SK-N-SH (cell line): ENCODE results near the gene DMD. TPM values are rescaled to one million over a fixed set of nuclear protein-coding genes. Genes with fewer than 3 reads are reported as not detected.

Experiments
- CTCF ChIA-PET: fragments of 300-600, 350-600 bp; formaldehyde crosslinking; extraction: SDS; loops from one replicate; lab custom pipeline; 2021; lab: Yijun Ruan, JAX
- POLR2A ChIA-PET: fragments of 350-600 bp; sonication (Branson Sonifier 250); formaldehyde crosslinking; extraction: SDS; loops from one replicate; lab custom pipeline; 2020; ENCODE audit warnings: antibody characterized with exemption, inconsistent platforms; lab: Yijun Ruan, JAX
- DNase-seq: peaks from one replicate; pipeline ENCODE4 v3.0.0; 2012
- H2AFZ ChIP-seq: fragments of 200-600 bp; sonication (generic); 2 replicates; pipeline ENCODE4 v1.8.1; 2016; ENCODE audit warnings: antibody characterized with exemption, mild to moderate bottlenecking, low read depth
- H3F3A ChIP-seq: fragments of 200-600 bp; sonication (generic); replicated peaks from 2 replicates; pipeline ENCODE3; 2016; ENCODE audit warnings: antibody characterized with exemption, mild to moderate bottlenecking; ENCODE audit not compliant: insufficient read depth
- H3K27ac ChIP-seq, 2 experiments: fragments of 200-500 bp in 1 of 2; fragments of 200-600 bp in 1 of 2; sonication (Bioruptor generic) in 1 of 2; sonication (generic), shearing (Covaris generic) in 1 of 2; 2 replicates each; pipeline versions ENCODE4 v1.5.1 to v1.6.1; 2014 to 2016; ENCODE audit warnings: low read depth in 2 of 2, inconsistent platforms in 1 of 2, low read length in 1 of 2, mild to moderate bottlenecking in 1 of 2, mixed read lengths in 1 of 2
- H3K27me3 ChIP-seq: fragments of 200-600 bp; sonication (generic), shearing (Covaris generic); 2 replicates; pipeline ENCODE4 v1.6.1; 2016; ENCODE audit warnings: mixed run types; ENCODE audit not compliant: insufficient read depth
- H3K36me3 ChIP-seq, 2 experiments: fragments of 200-500 bp in 1 of 2; fragments of 200-600 bp in 1 of 2; sonication (Bioruptor generic) in 1 of 2; sonication (generic) in 1 of 2; replicated peaks in 1 of 2; 2 replicates each; pipeline versions ENCODE3 to v1.5.1; 2014 to 2016; ENCODE audit warnings: low read length in 1 of 2, mild to moderate bottlenecking in 1 of 2; ENCODE audit not compliant: insufficient read depth in 2 of 2, control insufficient read depth in 1 of 2
- H3K4me1 ChIP-seq, 2 experiments: fragments of 200-500 bp in 1 of 2; fragments of 200-600 bp in 1 of 2; sonication (Bioruptor generic) in 1 of 2; sonication (generic), shearing (Covaris generic) in 1 of 2; 2 replicates each; pipeline versions ENCODE4 v1.5.1 to v1.6.1; 2014 to 2016; ENCODE audit warnings: low read depth in 1 of 2, low read length in 1 of 2, mixed run types in 1 of 2; ENCODE audit not compliant: insufficient read depth in 2 of 2, control insufficient read depth in 1 of 2
- H3K4me2 ChIP-seq: fragments of 200-600 bp; sonication (generic), shearing (Covaris generic); 2 replicates; pipeline ENCODE4 v1.6.1; 2017; ENCODE audit warnings: mixed run types
- H3K4me3 ChIP-seq, 2 experiments: fragments of 200-500 bp in 1 of 2; fragments of 200-600 bp in 1 of 2; sonication (Bioruptor generic) in 1 of 2; sonication (generic), shearing (Covaris generic) in 1 of 2; 2 replicates each; pipeline versions ENCODE4 v1.5.1 to v1.8.1; 2014 to 2016; ENCODE audit warnings: low read depth in 2 of 2, inconsistent platforms in 1 of 2, low read length in 1 of 2, mild to moderate bottlenecking in 1 of 2, mixed read lengths in 1 of 2, moderate library complexity in 1 of 2
- H3K79me2 ChIP-seq: fragments of 200-600 bp; sonication (generic); 2 replicates; pipeline ENCODE4 v1.8.1; 2017; ENCODE audit warnings: mild to moderate bottlenecking; ENCODE audit not compliant: insufficient read depth
- H3K9ac ChIP-seq: fragments of 200-600 bp; sonication (generic); 2 replicates; pipeline ENCODE4 v1.6.1; 2017; ENCODE audit warnings: mixed run types
- H3K9me2 ChIP-seq: fragments of 200-600 bp; sonication (generic); 2 replicates; pipeline ENCODE4 v1.6.1; 2017; ENCODE audit warnings: mixed run types
- H3K9me3 ChIP-seq: fragments of 200-600 bp; sonication (generic); 2 replicates; pipeline ENCODE4 v1.6.1; 2017; ENCODE audit warnings: mixed run types, mild to moderate bottlenecking, moderate library complexity
- H4K20me1 ChIP-seq: fragments of 200-600 bp; sonication (generic); 2 replicates; pipeline ENCODE4 v1.6.1; 2017; ENCODE audit warnings: mild to moderate bottlenecking, mixed run types; ENCODE audit not compliant: insufficient read depth
- CHD2 ChIP-seq: fragments of 150-350 bp; IDR thresholded peaks from 2 replicates; pipeline ENCODE4 v1.6.1; 2018; ENCODE audit warnings: low read length; ENCODE audit not compliant: partially characterized antibody
- ELF1 ChIP-seq: IDR thresholded peaks from 2 replicates; pipeline ENCODE4 v1.4.0; 2012
- EP300 ChIP-seq, 2 experiments: IDR thresholded peaks; 2 replicates each; pipeline versions ENCODE4 v1.4.0 to v1.6.1; 2012; ENCODE audit warnings: borderline replicate concordance in 1 of 2, low read depth in 1 of 2, low read length in 1 of 2
- EZH2phosphoT487 ChIP-seq: fragments of 200-600 bp; sonication (generic); IDR thresholded peaks from 2 replicates; pipeline ENCODE4 v1.6.1; 2017; ENCODE audit warnings: low read depth, mixed run types, mild to moderate bottlenecking, antibody characterized with exemption, moderate library complexity, borderline replicate concordance
- FOXM1 ChIP-seq: IDR thresholded peaks from 2 replicates; pipeline ENCODE4 v1.4.0; 2012; ENCODE audit warnings: low read depth, mild to moderate bottlenecking
- GABPA ChIP-seq: IDR thresholded peaks from 2 replicates; pipeline ENCODE4 v1.4.0; 2012; ENCODE audit warnings: low read depth, mild to moderate bottlenecking
- GATA2 ChIP-seq: sonication (generic); formaldehyde crosslinking; IDR thresholded peaks from 2 replicates; pipeline ENCODE4 v1.5.0; 2020; ENCODE audit warnings: mild to moderate bottlenecking, missing genetic modification reagents
- MAX ChIP-seq: IDR thresholded peaks from 2 replicates; pipeline ENCODE4 v1.4.0; 2012; ENCODE audit warnings: low read depth
- NFIC ChIP-seq: IDR thresholded peaks from 2 replicates; pipeline ENCODE4 v1.4.0; 2012; ENCODE audit warnings: borderline replicate concordance
- NRF1 ChIP-seq: IDR thresholded peaks from 2 replicates; pipeline ENCODE4 v1.6.1; 2012; ENCODE audit warnings: low read depth, mild to moderate bottlenecking, low read length
- RAD21 ChIP-seq: IDR thresholded peaks from 2 replicates; pipeline ENCODE4 v1.6.1; 2012; ENCODE audit warnings: mild to moderate bottlenecking, low read length
- RCOR1 ChIP-seq: fragments of 150-350 bp; IDR thresholded peaks from 2 replicates; pipeline ENCODE4 v1.6.1; 2017; ENCODE audit warnings: antibody characterized with exemption, low read length
- REST ChIP-seq: IDR thresholded peaks from 2 replicates; pipeline ENCODE4 v1.6.1; 2012; ENCODE audit warnings: mild to moderate bottlenecking, low read depth, low read length, moderate library complexity
- SIN3A ChIP-seq: IDR thresholded peaks from 2 replicates; pipeline ENCODE4 v1.6.1; 2012; ENCODE audit warnings: low read depth, mild to moderate bottlenecking, low read length, moderate library complexity, borderline replicate concordance
- SMC3 ChIP-seq: IDR thresholded peaks from 2 replicates; pipeline ENCODE4 v1.6.1; 2012; ENCODE audit warnings: low read depth, low read length, improper control_type of control experiment
- TAF1 ChIP-seq: IDR thresholded peaks from 2 replicates; pipeline ENCODE4 v1.6.1; 2012; ENCODE audit warnings: low read depth, mild to moderate bottlenecking, low read length, moderate library complexity, borderline replicate concordance
- TCF12 ChIP-seq: IDR thresholded peaks from 2 replicates; pipeline ENCODE4 v1.4.0; 2012
- TEAD4 ChIP-seq: IDR thresholded peaks from 2 replicates; pipeline ENCODE4 v1.4.0; 2012; ENCODE audit warnings: mild to moderate bottlenecking, borderline replicate concordance; ENCODE audit not compliant: insufficient read depth
- WGBS: methylation state at CpG from one replicate; pipeline ENCODE4 v1.1.6; 2017; ENCODE audit warnings: low lambda C conversion rate; 5-methylcytosine and 5-hydroxymethylcytosine counted together
- polyA plus RNA-seq, 3 experiments: library from polyadenylated mRNA; depleted of rRNA; stranded (reverse); fragments of >200 nt; gene quantifications; 2 replicates each; pipeline ENCODE4 v1.2.3, GENCODE V29; 2012
- TF ChIP-seq, protein P1 (sequence below): fragments of 200-600 bp; sonication (generic); IDR thresholded peaks from 2 replicates; pipeline ENCODE4 v1.6.1; 2017; ENCODE audit warnings: antibody characterized with exemption, mild to moderate bottlenecking, moderate library complexity
- TF ChIP-seq, protein P2 (sequence below): IDR thresholded peaks from 2 replicates; pipeline ENCODE4; 2012

Gene DMD
- polyA plus RNA-seq, 1 of the 3 experiments (the other 2 are of a cell fraction), result 3.9 TPM

DNA sequence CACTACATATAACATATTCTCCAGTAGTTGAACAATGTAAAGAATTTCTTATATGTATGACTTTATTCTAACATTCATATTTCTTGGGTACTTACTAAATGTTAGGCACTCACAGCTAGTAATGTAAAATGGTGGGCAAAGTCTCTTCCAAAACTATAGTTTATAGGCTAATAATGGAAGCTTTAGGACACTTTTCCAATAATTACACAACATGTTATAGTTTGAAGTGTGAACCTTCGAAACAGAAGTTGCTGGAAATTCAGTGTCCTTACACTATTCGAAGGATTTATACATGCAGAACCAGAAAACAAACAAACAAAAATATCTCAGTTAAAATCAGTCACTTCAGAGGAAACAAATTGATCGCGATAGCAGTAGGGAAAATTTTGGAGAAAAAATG lies 212.6 kb downstream of the DMD start:
- Histone ChIP-seq H4K20me1 (no peaks in the 10 kb centered on the region), H3K9ac (no peak overlapping the region), H3K4me2 (no peak overlapping the region)
- no peak for TF ChIP-seq RAD21
- TF ChIP-seq MAX, result no peak
- TF ChIP-seq SIN3A, result no peak
- TF ChIP-seq EZH2phosphoT487, result no peak
- no peak for TF ChIP-seq SMC3
- no peak for TF ChIP-seq NRF1
- no peak for TF ChIP-seq NFIC
- TF ChIP-seq, protein P1, sequence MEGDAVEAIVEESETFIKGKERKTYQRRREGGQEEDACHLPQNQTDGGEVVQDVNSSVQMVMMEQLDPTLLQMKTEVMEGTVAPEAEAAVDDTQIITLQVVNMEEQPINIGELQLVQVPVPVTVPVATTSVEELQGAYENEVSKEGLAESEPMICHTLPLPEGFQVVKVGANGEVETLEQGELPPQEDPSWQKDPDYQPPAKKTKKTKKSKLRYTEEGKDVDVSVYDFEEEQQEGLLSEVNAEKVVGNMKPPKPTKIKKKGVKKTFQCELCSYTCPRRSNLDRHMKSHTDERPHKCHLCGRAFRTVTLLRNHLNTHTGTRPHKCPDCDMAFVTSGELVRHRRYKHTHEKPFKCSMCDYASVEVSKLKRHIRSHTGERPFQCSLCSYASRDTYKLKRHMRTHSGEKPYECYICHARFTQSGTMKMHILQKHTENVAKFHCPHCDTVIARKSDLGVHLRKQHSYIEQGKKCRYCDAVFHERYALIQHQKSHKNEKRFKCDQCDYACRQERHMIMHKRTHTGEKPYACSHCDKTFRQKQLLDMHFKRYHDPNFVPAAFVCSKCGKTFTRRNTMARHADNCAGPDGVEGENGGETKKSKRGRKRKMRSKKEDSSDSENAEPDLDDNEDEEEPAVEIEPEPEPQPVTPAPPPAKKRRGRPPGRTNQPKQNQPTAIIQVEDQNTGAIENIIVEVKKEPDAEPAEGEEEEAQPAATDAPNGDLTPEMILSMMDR, result no peak
- no peak for TF ChIP-seq CHD2
- TF ChIP-seq TCF12, result no peak
- no peak for TF ChIP-seq EP300 (IDR thresholded peaks at IDR 0.05; ENCODE audit: borderline replicate concordance in 1 of 2, low read depth in 1 of 2, low read length in 1 of 2)
- TF ChIP-seq, all 33 proteins: peak for 0
- Histone ChIP-seq H3K27me3 (no peaks in the 10 kb centered on the region), H3K9me3 (no peaks in the 10 kb centered on the region), H3K27ac (no peak overlapping the region), H3K9me2 (no peaks in the 10 kb centered on the region), H2AFZ (no peak overlapping the region), H3K4me3 (no peak overlapping the region), H3K79me2 (no peaks in the 10 kb centered on the region), H3K4me1 (no peaks in the 10 kb centered on the region), H3F3A (no peaks in the 10 kb centered on the region), H3K36me3 (no peaks in the 10 kb centered on the region)
- ChIA-PET POLR2A (no interaction called here), CTCF (interaction anchor here (0.6 to 1.3 kb wide), 2 partner anchors 338 to 427 kb away, joined by 3 read pairs; no protein-coding TSS in a partner anchor)
- WGBS, result 30% methylated on average over 4 of the region's 4 CpGs
- no peak for DNase-seq

DNA sequence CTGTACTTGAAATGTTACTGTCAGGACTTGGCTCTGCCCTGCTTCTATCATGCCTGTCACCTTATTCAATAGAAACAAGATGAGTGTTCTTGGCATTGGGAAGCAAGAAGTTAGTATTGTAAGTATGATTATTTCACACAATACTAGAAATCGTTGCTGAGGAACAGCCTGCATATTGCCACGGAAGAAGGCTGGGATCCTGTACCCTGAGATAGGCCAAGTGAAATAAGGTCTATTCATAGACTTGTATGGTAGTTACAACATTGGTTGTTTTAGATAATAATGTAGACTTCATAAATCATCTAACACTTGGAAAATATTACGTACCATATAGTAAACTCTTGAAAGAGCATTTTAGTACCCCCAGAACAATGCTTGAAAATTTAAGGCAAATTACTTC lies 215.9 kb downstream of the DMD start:
- no peaks in the 10 kb centered on the region for H3K4me1 ChIP-seq
- POLR2A ChIA-PET, result no interaction called here
- WGBS, result 15% methylated on average over 3 of the region's 3 CpGs
- no peak overlapping the region for H3K27ac ChIP-seq
- no peak overlapping the region for H3K9ac ChIP-seq
- no peak for DNase-seq
- H2AFZ ChIP-seq, result no peak overlapping the region
- H3K79me2 ChIP-seq, result no peaks in the 10 kb centered on the region
- no peak overlapping the region for H3K4me3 ChIP-seq
- H3F3A ChIP-seq, result no peaks in the 10 kb centered on the region
- H3K36me3 ChIP-seq, result no peaks in the 10 kb centered on the region
- no peaks in the 10 kb centered on the region for H3K9me2 ChIP-seq
- TF ChIP-seq RCOR1 (no peak), TEAD4 (no peak), EP300 (IDR thresholded peaks at IDR 0.05; ENCODE audit: borderline replicate concordance in 1 of 2, low read depth in 1 of 2, low read length in 1 of 2) (no peak), EZH2phosphoT487 (no peak), GABPA (no peak), RAD21 (no peak), REST (no peak), CHD2 (no peak), GATA2 (no peak), FOXM1 (no peak), NRF1 (no peak), TAF1 (no peak), ELF1 (no peak)
- TF ChIP-seq, protein P2, sequence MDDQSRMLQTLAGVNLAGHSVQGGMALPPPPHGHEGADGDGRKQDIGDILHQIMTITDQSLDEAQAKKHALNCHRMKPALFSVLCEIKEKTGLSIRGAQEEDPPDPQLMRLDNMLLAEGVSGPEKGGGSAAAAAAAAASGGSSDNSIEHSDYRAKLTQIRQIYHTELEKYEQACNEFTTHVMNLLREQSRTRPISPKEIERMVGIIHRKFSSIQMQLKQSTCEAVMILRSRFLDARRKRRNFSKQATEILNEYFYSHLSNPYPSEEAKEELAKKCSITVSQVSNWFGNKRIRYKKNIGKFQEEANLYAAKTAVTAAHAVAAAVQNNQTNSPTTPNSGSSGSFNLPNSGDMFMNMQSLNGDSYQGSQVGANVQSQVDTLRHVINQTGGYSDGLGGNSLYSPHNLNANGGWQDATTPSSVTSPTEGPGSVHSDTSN, result no peak
- TF ChIP-seq, protein P1, result no peak
- H3K9me3 ChIP-seq, result no peaks in the 10 kb centered on the region
- CTCF ChIA-PET, result no interaction called here
- H3K4me2 ChIP-seq, result no peak overlapping the region
- H3K27me3 ChIP-seq, result no peaks in the 10 kb centered on the region
- no peaks in the 10 kb centered on the region for H4K20me1 ChIP-seq
